Measurements from ENCODE around the gene TSSK1B.
"Not testable (repeated sequence)": the region's sequence is repeated elsewhere in the genome, so short reads cannot be mapped to it uniquely, and the experiment has no call there.

Gene TSSK1B

GRCh38 chr5:113397986-113398385 is 36.8 kb downstream of the TSSK1B start:
- not testable (repeated sequence) for DNase-seq (ENCODE audit: low read depth in 2 of 2)

GRCh38 chr5:113397046-113397445 is 37.7 kb downstream of the TSSK1B start:
- DNase-seq (ENCODE audit: low read depth in 2 of 2): no peak

GRCh38 chr5:113394658-113395057 is 40.1 kb downstream of the TSSK1B start:
- DNase-seq (ENCODE audit: low read depth in 2 of 2): no peak

GRCh38 chr5:113390224-113390623 is 44.6 kb downstream of the TSSK1B start:
- no peak for DNase-seq (ENCODE audit: low read depth in 2 of 2)

GRCh38 chr5:113389116-113389515 is 45.7 kb downstream of the TSSK1B start:
- no peak for DNase-seq (ENCODE audit: low read depth in 2 of 2)

- DNase-seq (ENCODE audit: low read depth in 2 of 2): no peak
These were observed 46.9 kb downstream of the TSSK1B start for GRCh38 chr5:113387844-113388243.

GRCh38 chr5:113384782-113385285 is 50.0 kb downstream of the TSSK1B start:
- no peak for DNase-seq (ENCODE audit: low read depth in 2 of 2)

GRCh38 chr5:113382731-113383130 is 52.1 kb downstream of the TSSK1B start:
- no peak for DNase-seq (ENCODE audit: low read depth in 2 of 2)

Data from activated CD8-positive, alpha-beta memory T cell treated with anti-CD3 and anti-CD28 coated beads for 4 hours (primary cell).